ENCODE measurements around the gene TBP.

TBP gene

GRCh38 chr6:170533792-170534191 is 20.4 kb upstream of the TBP start:
- DNase-seq (ENCODE audit: extremely low read depth in 1 of 2, low read depth in 1 of 2) = no peak

GRCh38 chr6:170535004-170535403 is 19.2 kb upstream of the TBP start:
- DNase-seq (ENCODE audit: extremely low read depth in 1 of 2, low read depth in 1 of 2) = no peak

GRCh38 chr6:170536671-170537070 is 17.5 kb upstream of the TBP start:
- DNase-seq (ENCODE audit: extremely low read depth in 1 of 2, low read depth in 1 of 2) = no peak

- no peak for DNase-seq (ENCODE audit: extremely low read depth in 1 of 2, low read depth in 1 of 2)
Measured at GRCh38 chr6:170537329-170537728, 16.8 kb upstream of the TBP start.

GRCh38 chr6:170542031-170542719 is 12.0 kb upstream of the TBP start:
- DNase-seq (ENCODE audit: extremely low read depth in 1 of 2, low read depth in 1 of 2) = no peak

- DNase-seq (ENCODE audit: extremely low read depth in 1 of 2, low read depth in 1 of 2) = no peak
Measured at GRCh38 chr6:170545405-170545804, 8.8 kb upstream of the TBP start.

- peak; percentile 64 to 87 for DNase-seq (ENCODE audit: extremely low read depth in 1 of 2, low read depth in 1 of 2)
Measured at GRCh38 chr6:170552765-170553533, 1.2 kb upstream of the TBP start, which contains the start of gene PSMB1. PSMB1 (minus strand) TSS chr6:170553307; CDS start chr6:170553242, 65 bp downstream.

- DNase-seq (ENCODE audit: extremely low read depth in 1 of 2, low read depth in 1 of 2) = peak in 1 of 2 donors; percentile 2
Measured at GRCh38 chr6:170553534-170554012, 596 bp upstream of the TBP start.

- no peak for DNase-seq (ENCODE audit: extremely low read depth in 1 of 2, low read depth in 1 of 2)
Measured at GRCh38 chr6:170554796-170555137, 598 bp downstream of the TBP start.

- DNase-seq (ENCODE audit: extremely low read depth in 1 of 2, low read depth in 1 of 2) = no peak
Measured at GRCh38 chr6:170555305-170555704, 1.1 kb downstream of the TBP start.

- DNase-seq (ENCODE audit: extremely low read depth in 1 of 2, low read depth in 1 of 2) = no peak
Measured at GRCh38 chr6:170561555-170561954, 7.4 kb downstream of the TBP start.

GRCh38 chr6:170564936-170565530 is 10.9 kb downstream of the TBP start:
- no peak for DNase-seq (ENCODE audit: extremely low read depth in 1 of 2, low read depth in 1 of 2)

GRCh38 chr6:170572704-170573466 is 18.7 kb downstream of the TBP start:
- no peak for DNase-seq (ENCODE audit: extremely low read depth in 1 of 2, low read depth in 1 of 2)

GRCh38 chr6:170575250-170575649 is 21.1 kb downstream of the TBP start:
- no peak for DNase-seq (ENCODE audit: extremely low read depth in 1 of 2, low read depth in 1 of 2)

GRCh38 chr6:170578909-170579308 is 24.7 kb downstream of the TBP start:
- no peak for DNase-seq (ENCODE audit: extremely low read depth in 1 of 2, low read depth in 1 of 2)

GRCh38 chr6:170583756-170584180 is 29.6 kb downstream of the TBP start:
- DNase-seq (ENCODE audit: extremely low read depth in 1 of 2, low read depth in 1 of 2) = no peak

GRCh38 chr6:170584181-170584953 is 30.2 kb downstream of the TBP start, which contains the start of gene PDCD2:
PDCD2 (minus strand) TSS chr6:170584637; CDS start chr6:170584581, 56 bp downstream.
- DNase-seq (ENCODE audit: extremely low read depth in 1 of 2, low read depth in 1 of 2) = peak; percentile 86 to 93

- DNase-seq (ENCODE audit: extremely low read depth in 1 of 2, low read depth in 1 of 2) = no peak
Measured at GRCh38 chr6:170584954-170585498, 30.9 kb downstream of the TBP start.

GRCh38 chr6:170590725-170591124 is 36.6 kb downstream of the TBP start:
- DNase-seq (ENCODE audit: extremely low read depth in 1 of 2, low read depth in 1 of 2) = no peak

- no peak for DNase-seq (ENCODE audit: extremely low read depth in 1 of 2, low read depth in 1 of 2)
Measured at GRCh38 chr6:170596426-170596825, 42.3 kb downstream of the TBP start.
